Measurements from ENCODE around the gene TCF4.

Gene TCF4

GRCh38 chr18:55592106-55592505 is 4.1 kb upstream of the TCF4 start:
- no peak for DNase-seq (ENCODE audit: low read depth, low spot score)
- Histone ChIP-seq H3K36me3 (ENCODE audit: insufficient read depth, low read length) (no peaks in the 10 kb centered on the region), H3K4me3 (no peak overlapping the region), H3K27ac (no peak overlapping the region), H3K9me3 (ENCODE audit: low read depth, low read length) (no peaks in the 10 kb centered on the region), H3K9ac (ENCODE audit: insufficient read length) (no peak overlapping the region)
- TF ChIP-seq POLR2AphosphoS5 (IDR thresholded peaks at IDR 0.05; ENCODE audit: borderline replicate concordance, low read depth, low read length) (no peak), EZH2 (IDR thresholded peaks at IDR 0.05) (no peak), FOXP2 (optimal IDR thresholded peaks at IDR 0.05; ENCODE audit: control extremely low read depth, extremely low read length, insufficient read depth) (no peak)

GRCh38 chr18:55589625-55590291 is 1.8 kb upstream of the TCF4 start:
- no peaks in the 10 kb centered on the region for H3K9me3 ChIP-seq (ENCODE audit: low read depth, low read length)
- peak; percentile 80 for DNase-seq (ENCODE audit: low read depth, low spot score)
- TF ChIP-seq POLR2AphosphoS5 (IDR thresholded peaks at IDR 0.05; ENCODE audit: borderline replicate concordance, low read depth, low read length) (peak; percentile 86), FOXP2 (optimal IDR thresholded peaks at IDR 0.05; ENCODE audit: control extremely low read depth, extremely low read length, insufficient read depth) (peak; percentile 89), EZH2 (IDR thresholded peaks at IDR 0.05) (no peak)
- no peaks in the 10 kb centered on the region for H3K36me3 ChIP-seq (ENCODE audit: insufficient read depth, low read length)
- H3K9ac ChIP-seq (ENCODE audit: insufficient read length), result peak overlapping the region; percentile 78
- peak overlapping the region; percentile 85 for H3K4me3 ChIP-seq
- H3K27ac ChIP-seq, result peak overlapping the region; percentile 64; the same call in 1 of the 2 replicates

GRCh38 chr18:55588870-55589595 is 1.0 kb upstream of the TCF4 start:
- H3K36me3 ChIP-seq (ENCODE audit: insufficient read depth, low read length), result no peaks in the 10 kb centered on the region
- TF ChIP-seq POLR2AphosphoS5 (IDR thresholded peaks at IDR 0.05; ENCODE audit: borderline replicate concordance, low read depth, low read length), result no peak
- no peak for TF ChIP-seq FOXP2 (optimal IDR thresholded peaks at IDR 0.05; ENCODE audit: control extremely low read depth, extremely low read length, insufficient read depth)
- TF ChIP-seq EZH2 (IDR thresholded peaks at IDR 0.05), result no peak
- DNase-seq (ENCODE audit: low read depth, low spot score), result no peak
- no peaks in the 10 kb centered on the region for H3K9me3 ChIP-seq (ENCODE audit: low read depth, low read length)
- peak overlapping the region; percentile 85 for H3K27ac ChIP-seq
- H3K4me3 ChIP-seq, result peak overlapping the region; percentile 85
- peak overlapping the region; percentile 78 for H3K9ac ChIP-seq (ENCODE audit: insufficient read length)

- Histone ChIP-seq H3K9me3 (ENCODE audit: low read depth, low read length) (no peaks in the 10 kb centered on the region), H3K36me3 (ENCODE audit: insufficient read depth, low read length) (no peaks in the 10 kb centered on the region), H3K9ac (ENCODE audit: insufficient read length) (peak overlapping the region; percentile 78), H3K4me3 (peak overlapping the region; percentile 85), H3K27ac (peak overlapping the region; percentile 85; the same call in 1 of the 2 replicates)
- no peak for DNase-seq (ENCODE audit: low read depth, low spot score)
- no peak for TF ChIP-seq POLR2AphosphoS5 (IDR thresholded peaks at IDR 0.05; ENCODE audit: borderline replicate concordance, low read depth, low read length)
- TF ChIP-seq EZH2 (IDR thresholded peaks at IDR 0.05), result no peak
- no peak for TF ChIP-seq FOXP2 (optimal IDR thresholded peaks at IDR 0.05; ENCODE audit: control extremely low read depth, extremely low read length, insufficient read depth)
Measured at GRCh38 chr18:55587418-55588110, 428 bp downstream of the TCF4 start.

GRCh38 chr18:55585920-55586561 is 2.0 kb downstream of the TCF4 start:
- DNase-seq (ENCODE audit: low read depth, low spot score), result no peak
- Histone ChIP-seq H3K36me3 (ENCODE audit: insufficient read depth, low read length) (no peaks in the 10 kb centered on the region), H3K4me3 (peak overlapping the region; percentile 51), H3K27ac (peak overlapping the region; percentile 35; the same call in 1 of the 2 replicates), H3K9ac (ENCODE audit: insufficient read length) (no peak overlapping the region), H3K9me3 (ENCODE audit: low read depth, low read length) (no peaks in the 10 kb centered on the region)
- TF ChIP-seq POLR2AphosphoS5 (IDR thresholded peaks at IDR 0.05; ENCODE audit: borderline replicate concordance, low read depth, low read length) (no peak), EZH2 (IDR thresholded peaks at IDR 0.05) (no peak), FOXP2 (optimal IDR thresholded peaks at IDR 0.05; ENCODE audit: control extremely low read depth, extremely low read length, insufficient read depth) (no peak)

GRCh38 chr18:55585065-55585919 is 2.7 kb downstream of the TCF4 start:
- H3K9me3 ChIP-seq (ENCODE audit: low read depth, low read length), result no peaks in the 10 kb centered on the region
- no peak for DNase-seq (ENCODE audit: low read depth, low spot score)
- H3K9ac ChIP-seq (ENCODE audit: insufficient read length), result no peak overlapping the region
- H3K27ac ChIP-seq, result no peak overlapping the region; the same call in 1 of the 2 replicates
- TF ChIP-seq POLR2AphosphoS5 (IDR thresholded peaks at IDR 0.05; ENCODE audit: borderline replicate concordance, low read depth, low read length) (no peak), FOXP2 (optimal IDR thresholded peaks at IDR 0.05; ENCODE audit: control extremely low read depth, extremely low read length, insufficient read depth) (no peak), EZH2 (IDR thresholded peaks at IDR 0.05) (no peak)
- no peaks in the 10 kb centered on the region for H3K36me3 ChIP-seq (ENCODE audit: insufficient read depth, low read length)
- H3K4me3 ChIP-seq, result peak overlapping the region; percentile 51

GRCh38 chr18:55584201-55584600 is 3.8 kb downstream of the TCF4 start:
- no peaks in the 10 kb centered on the region for H3K36me3 ChIP-seq (ENCODE audit: insufficient read depth, low read length)
- H3K9me3 ChIP-seq (ENCODE audit: low read depth, low read length), result no peaks in the 10 kb centered on the region
- TF ChIP-seq FOXP2 (optimal IDR thresholded peaks at IDR 0.05; ENCODE audit: control extremely low read depth, extremely low read length, insufficient read depth), result no peak
- no peak for TF ChIP-seq EZH2 (IDR thresholded peaks at IDR 0.05)
- TF ChIP-seq POLR2AphosphoS5 (IDR thresholded peaks at IDR 0.05; ENCODE audit: borderline replicate concordance, low read depth, low read length), result no peak
- H3K4me3 ChIP-seq, result no peak overlapping the region
- no peak for DNase-seq (ENCODE audit: low read depth, low spot score)
- no peak overlapping the region for H3K27ac ChIP-seq
- H3K9ac ChIP-seq (ENCODE audit: insufficient read length), result no peak overlapping the region
